SIG-M5 treated with dmso at 0.1 percent for 504 hours (cell line): ENCODE data around the gene TP53BP2.
"Not testable (repeated sequence)": the region's sequence is repeated elsewhere in the genome, so short reads cannot be mapped to it uniquely, and the experiment has no call there.

Source experiments
- DNase-seq: peaks from one replicate; lab custom pipeline; 2025; ENCODE audit not compliant: unreplicated experiment; lab: John Stamatoyannopoulos, UW

TP53BP2 gene

DNA sequence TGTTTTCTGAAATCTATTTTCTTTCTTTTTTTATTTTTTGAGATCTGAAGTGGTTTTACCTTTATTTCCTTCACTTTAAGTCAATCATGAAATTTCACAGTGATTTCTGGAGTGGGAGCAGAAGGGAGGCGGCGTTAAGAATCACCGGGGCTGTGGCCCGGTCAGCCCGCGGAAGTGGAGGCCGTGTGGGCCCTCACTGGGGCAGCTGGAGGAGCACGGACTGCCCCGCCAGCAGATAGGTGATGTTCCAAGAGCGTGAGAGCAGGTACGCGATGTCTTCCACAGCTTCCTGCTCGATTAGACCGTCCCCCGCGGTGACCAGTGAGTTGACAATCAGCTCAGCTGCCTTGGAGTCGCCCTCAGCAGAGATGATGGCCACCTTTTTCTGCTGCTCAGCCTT lies 10.6 kb upstream of the TP53BP2 start:
- no peak for DNase-seq

DNA sequence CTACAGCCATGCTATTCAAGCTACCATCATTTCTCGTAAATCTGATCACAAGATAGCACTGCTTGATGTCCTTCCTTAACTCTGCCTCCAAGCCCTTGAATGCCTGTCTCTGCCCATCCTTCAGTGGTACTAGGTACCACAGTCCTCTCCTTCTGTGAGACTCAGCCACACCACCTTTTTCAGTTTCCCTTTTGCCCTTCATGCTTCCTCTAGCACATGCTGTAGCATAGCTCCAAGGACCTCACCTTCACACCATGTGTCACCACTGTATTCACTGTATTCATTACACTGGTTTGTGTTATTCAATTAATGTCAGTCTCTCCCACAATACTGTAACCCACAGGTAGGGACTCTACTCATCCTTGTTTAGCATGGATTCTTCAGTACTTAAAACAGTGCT lies 8.0 kb upstream of the TP53BP2 start:
- no peak for DNase-seq

DNA sequence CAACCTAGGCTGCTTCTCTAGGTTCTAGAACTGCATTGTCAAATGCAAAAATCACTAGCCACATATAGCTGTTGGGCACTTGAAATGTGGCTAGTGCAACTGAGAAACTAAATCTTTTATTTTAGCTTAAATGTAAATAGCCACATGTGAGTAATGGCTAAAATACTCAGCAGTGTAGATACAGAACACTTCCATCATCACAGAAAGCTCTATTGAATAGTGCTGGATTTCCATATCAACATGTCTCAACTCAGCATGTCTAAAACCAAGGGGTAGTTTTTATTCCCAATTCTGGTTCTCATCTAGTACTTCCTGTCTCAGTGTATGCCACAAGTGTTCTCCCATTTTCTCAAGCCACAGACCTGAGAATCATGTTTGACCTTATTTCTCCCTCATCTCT lies 7.5 kb upstream of the TP53BP2 start:
- no peak for DNase-seq

DNA sequence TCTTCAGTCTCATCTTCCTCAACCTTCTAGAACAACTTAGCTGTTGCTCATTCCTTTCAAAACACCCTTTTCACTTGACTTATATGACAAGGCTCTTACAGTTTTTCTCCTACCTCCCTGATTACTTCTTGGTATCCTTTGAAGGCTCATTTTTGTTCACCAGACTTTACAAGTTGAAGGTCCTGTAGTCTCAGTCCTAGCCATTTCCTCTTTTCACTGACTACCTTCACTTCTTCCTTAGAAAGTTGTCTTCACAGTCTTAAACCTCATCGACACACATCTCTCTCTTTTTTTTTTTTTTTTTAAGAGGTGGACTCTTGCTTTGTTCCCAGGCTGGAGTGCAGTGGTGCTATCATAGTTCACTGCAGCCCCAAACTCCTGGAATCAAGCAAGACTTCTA lies 6.6 kb upstream of the TP53BP2 start:
- DNase-seq: no peak

DNA sequence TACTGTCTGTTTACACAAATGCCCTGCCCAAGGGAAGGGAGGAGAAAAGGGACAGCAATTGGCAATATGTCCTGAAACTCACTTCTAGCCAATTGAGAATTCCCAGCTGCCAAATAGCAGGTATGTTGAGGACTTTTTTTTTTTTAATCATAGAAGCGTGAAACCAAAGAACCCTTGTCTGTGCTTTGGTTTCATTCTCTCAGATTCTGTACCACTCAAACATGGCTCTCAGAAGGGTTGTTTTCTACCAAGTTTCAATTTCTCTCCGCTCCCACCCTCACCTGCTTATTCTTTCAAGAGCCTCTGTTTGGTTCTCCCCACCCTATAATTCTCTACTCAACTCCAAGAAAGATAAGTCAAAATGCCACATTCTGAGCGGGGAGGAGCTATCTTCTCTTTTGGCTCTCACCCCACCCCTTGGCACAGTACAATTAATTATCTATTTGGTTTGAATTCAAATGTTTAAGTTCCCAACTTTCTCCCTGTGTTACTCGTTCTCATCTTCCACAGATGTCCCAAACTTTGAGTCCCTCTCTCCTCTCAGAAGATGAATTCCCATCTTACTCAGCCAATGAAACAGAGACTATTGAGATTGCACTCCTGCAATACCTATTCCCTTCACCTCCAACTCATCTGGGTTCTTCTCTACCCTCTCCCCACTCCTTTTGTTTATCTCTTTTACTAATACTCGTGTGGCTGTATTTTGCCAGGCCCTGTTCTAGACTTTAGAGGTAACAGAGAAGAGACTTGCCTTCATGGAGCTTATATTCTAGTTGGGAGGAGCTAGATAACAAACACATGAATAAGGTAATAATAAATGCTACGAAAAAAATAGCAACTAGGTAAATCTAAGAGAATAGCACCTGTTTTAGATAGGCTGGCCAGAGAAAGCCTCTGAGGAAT lies 3.9 kb upstream of the TP53BP2 start:
- no peak for DNase-seq

DNA sequence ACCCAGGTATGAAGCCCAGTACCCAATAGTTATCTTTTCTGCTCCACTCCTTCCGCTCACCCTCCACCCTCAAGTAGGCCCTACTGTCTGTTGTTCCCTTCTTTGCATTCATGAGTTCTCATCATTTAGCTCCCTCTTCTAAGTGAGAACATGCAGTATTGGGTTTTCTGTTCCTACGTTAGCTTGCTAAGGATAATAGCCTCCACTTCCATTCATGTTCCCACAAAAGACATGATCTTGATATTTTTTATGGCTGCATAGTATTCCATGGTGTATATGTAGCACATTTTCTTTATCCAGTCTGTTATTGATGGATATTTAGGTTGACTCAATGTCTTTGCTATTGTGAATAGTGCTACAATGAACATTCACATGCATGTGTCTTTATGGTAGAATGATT lies 2.8 kb upstream of the TP53BP2 start:
- DNase-seq: no peak

DNA sequence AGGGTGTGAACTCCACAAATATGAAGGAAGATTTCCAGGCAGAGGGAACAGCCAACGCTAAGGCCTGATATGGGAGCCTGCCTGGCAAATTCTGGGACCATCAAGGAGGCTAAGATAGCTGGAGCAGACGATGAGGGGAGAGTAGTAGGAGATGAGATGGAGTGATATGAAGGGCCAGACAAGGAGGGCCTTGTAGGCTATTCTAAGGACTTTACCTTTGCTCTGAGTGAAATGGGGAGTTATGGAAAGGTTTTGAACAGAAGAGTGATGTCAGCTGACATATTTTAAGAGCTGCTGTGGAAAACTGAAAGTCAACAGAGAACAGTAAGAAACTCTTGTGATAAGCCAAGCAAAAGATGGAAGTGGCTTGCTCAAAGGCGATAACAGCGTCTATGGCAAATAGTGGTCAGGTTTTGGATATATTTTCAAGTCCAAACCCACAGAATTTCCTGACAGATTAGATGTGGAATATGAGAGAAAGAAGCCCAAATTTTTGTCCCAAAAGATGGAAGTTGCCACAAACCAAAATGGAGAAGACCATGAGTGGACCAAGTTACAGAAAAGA lies 2.1 kb upstream of the TP53BP2 start:
- DNase-seq: no peak

DNA sequence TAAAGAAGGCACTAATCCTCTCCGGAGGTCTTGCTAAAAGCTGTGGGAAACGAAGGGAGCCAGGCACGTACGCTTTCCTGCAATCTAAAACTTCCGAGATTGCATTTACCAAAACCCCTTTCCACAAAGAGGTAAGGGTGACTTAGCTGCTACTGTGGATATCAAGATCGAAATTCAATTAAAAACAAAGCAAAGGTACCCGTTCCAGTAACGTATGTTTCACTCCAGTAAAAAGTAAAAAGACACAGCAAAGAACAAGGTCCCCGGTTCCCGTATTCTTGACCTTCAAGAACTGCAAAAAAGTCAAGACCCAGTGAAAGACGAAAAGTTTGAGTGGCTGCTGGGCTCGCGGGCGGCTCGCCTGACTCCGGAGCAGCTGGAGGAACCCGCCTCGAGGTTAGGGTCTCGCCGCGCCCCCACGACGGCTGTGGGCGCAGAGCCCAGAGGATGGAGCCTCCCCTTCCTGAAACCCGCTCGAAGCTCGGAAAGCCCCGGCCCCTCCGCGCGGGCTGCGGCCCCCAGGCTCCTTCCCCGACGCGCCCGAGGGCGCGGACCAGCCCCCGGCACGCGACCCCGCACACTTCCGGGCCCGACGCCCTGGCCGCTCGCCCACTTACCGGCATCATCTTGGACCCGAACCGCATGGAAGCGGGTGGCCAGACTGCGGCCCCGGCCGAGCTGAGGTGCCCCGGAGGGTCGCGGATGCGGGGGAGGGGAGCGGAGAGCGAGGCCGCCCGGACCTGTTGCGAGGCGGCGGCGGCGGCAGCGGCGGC lies 524 bp downstream of the TP53BP2 start:
- DNase-seq: peak; percentile 68

DNA sequence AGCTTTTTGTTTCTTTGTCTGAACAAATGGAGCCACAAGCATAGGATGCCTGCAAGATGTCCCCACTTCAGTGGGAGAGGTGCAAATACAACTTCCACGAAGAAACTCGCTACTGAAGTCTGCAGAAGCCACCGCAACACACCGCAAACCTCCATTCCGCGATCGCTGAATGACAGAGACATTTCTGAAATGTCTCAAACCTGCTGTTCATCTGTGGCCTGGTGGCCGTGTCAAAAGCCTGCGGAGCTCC lies 1.0 kb downstream of the TP53BP2 start:
- peak; percentile 54 for DNase-seq

DNA sequence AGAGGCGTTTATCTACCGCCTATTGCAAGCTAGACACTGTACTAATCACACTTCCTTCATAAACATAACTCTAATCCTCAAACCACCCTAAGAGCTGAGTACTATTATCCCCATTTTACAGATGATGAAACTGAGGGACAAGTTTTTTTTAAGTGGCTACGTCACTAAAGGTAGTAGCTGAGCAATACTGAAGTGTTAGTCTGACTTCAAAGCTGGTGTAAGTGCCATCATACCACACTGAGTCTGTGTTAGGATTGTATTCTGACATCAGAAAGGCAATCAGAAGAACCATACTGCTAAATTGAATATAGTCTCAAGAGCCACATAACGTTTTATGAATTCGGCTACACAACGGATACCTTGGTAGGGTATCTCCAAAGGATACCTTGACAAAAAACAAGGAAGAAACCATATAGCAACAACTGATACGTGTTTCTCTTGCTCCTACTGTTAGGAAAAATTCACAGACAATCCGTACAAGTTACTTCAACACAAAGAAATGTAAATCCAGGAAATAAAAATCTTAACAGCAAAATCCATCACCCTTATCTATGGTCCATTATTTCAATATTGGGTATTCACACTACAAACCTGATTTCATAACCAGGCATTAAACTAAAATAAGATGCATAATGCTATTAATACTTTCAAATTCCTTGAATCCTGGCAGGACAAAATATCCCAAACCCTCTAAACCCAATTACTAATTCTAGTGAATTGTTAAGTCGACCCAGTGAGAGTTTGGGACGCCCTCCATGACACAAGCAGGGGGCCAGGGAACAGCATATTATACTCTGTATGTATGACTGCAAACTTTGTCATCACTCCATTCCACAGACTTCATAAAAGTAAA lies 1.6 kb downstream of the TP53BP2 start:
- peak; percentile 38 for DNase-seq

DNA sequence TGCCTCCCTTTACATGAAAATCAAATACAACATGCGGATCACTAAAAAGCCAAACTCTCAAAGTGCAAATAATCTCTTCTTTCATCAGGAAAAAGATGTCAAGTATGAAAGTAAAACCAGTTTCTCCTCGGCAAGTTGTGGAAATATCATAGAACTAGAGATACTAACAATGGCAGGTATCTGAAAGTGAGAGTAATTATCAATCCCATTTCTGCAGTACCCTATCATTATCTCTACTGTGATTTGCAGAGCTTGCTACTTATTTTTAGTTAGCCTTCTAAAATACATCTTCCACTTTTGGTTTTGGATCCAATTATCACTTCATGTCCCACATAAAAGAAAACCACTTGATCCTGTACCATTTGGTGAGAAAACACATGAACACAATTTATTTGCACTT lies 3.0 kb downstream of the TP53BP2 start:
- DNase-seq: no peak

DNA sequence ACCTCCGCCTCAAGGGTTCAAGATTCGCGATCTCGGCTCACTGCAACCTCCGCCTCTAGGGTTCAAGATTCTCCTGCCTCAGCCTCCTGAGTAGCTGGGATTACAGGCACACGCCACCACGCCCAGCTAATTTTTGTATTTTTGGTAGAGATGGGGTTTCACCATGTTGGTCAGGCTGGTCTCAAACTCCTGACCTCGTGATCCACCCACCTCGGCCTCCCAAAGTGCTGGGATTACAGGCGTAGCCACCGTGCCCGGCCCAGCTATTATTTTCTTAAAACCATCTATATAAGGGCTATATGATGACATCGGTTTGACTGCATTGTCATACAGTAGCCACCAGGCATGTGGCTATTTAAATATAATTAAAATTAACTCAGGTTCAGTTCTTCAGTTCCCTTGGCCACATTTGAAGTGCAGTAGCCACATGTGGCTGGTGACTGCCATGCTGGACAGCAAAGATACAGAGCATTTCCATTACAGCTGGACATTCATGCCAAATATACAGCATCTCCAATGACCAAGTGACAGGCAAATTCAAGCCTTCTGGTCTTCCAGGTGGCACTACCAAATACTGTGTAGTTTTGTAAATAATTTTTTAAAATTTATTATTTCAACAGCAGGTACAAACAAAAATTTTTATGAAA lies 3.6 kb downstream of the TP53BP2 start:
- DNase-seq: not testable (repeated sequence)

DNA sequence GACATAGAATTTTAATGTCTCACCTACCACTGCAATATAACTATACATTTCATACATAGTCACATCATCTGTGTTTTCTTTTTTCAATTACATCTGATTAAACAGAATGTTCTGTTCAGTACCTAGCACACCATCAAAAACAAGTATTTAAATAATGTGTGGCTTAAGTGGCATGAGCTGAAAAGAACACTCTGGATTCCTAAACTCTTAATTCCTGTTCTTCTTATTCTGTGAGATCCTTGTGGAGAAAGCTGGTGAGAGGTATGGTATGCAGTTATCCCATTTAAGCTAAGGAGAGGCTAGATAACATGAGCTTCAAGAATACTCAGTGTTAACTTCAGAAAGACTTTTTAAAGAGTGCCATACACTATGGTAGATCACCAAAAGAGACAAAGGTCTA lies 5.5 kb downstream of the TP53BP2 start:
- no peak for DNase-seq

DNA sequence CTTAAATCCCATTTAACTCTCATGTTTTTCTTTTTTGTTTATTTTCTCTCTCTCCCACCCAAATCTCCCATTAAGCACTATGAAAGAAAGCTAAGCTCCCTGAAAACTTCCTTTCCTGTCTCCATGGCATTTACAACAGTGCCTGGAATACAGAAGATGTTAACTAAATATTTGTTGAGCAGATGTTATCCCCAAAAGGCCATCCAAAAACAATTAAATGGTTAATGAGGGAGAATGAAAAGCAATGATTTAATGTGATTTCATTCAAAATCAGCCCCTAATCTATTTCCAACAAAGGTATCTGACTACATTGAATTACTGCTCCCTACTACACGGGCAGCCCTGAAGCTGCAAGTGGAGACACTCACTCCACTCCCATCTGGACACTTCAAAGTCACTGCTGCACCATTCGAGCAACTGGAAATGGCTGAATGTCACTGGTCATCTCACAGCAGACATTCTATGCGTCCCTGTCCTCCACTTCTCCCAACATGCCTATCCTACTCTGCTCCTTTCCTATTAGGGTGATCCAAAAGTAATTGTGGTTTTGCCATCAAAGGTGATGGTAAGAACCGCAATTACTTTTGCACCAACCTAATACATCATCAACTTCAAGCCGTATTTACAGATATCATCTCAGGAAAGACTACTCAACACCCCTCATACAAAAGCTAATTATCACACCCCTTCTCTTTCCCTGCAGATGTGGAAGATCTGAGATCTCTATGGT lies 7.5 kb downstream of the TP53BP2 start:
- no peak for DNase-seq

DNA sequence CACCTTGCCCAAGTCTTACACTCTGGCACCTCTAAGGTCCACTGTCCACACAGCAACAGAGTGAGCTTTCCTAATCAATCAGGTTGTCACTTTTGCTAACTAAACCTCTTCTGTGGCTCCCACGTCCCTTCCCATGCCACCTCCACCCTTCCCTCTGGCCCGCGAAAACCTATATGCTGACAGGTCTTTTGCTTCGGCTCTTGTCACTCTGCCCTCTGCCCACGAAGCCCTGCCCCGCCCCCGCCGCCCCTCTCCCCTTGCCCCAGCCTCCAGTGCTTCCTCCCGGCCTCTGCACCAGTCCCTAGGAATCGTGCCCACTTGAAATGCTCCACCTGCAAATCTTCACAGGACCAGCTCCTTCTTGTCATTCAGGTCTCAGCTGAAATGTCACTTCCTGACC lies 8.1 kb downstream of the TP53BP2 start:
- no peak for DNase-seq

DNA sequence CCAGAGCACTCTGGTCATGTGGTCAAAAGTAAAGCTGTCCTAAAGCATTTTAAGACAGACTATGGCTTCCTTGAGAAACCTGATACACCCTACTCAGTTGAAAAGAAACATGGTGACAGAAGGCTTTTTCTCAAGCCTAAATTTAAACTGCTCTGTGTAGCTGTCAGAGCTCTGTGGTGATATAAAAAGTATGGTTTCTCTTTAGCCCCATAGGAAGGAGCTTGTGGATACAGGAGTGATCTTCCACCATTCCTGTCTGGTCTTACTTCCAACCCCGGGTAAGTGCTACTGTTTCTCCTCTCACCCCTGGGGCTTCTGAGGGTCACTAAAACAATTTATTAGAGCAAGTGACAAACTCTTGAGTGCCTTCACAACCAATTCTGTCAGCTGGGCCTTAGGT lies 8.5 kb downstream of the TP53BP2 start:
- DNase-seq: no peak

DNA sequence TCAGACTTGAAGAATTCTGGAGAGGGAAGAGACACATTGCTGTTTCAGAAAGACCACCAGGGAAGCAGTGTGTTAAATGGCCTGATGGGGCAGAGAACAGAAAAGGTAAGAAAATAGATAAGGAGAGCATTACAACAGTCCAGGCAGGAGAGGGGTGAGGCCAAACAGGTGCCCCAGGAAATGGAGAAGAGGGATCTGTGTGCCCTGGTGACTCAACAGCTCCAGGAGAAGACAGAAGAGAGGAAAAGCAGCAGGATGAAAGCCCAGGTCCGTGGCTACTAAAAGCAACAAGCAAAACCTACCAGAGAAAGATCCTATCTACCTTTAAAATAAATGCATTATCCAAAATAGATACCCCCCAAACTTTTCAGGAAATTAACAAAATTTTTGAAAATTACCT lies 9.2 kb downstream of the TP53BP2 start:
- DNase-seq: no peak

DNA sequence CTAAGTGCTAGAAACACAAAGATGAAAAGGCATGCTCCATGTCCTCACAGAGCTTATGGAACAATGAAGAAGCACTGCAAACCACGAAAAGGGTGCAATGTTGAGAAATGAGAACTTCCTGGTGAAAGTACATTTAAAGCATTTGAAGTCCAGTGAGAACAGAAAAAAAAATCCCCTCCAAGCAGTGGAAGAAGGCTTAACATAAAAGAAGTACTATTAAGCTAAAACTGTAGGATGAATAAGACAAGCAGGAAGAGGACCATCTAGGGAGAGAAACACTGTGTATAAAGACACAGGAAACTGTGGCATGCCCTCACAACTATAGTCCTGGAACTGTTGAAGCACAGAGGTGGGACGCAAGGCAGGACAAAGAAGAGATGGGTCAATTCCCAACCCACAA lies 10.0 kb downstream of the TP53BP2 start:
- peak; percentile 87 for DNase-seq

DNA sequence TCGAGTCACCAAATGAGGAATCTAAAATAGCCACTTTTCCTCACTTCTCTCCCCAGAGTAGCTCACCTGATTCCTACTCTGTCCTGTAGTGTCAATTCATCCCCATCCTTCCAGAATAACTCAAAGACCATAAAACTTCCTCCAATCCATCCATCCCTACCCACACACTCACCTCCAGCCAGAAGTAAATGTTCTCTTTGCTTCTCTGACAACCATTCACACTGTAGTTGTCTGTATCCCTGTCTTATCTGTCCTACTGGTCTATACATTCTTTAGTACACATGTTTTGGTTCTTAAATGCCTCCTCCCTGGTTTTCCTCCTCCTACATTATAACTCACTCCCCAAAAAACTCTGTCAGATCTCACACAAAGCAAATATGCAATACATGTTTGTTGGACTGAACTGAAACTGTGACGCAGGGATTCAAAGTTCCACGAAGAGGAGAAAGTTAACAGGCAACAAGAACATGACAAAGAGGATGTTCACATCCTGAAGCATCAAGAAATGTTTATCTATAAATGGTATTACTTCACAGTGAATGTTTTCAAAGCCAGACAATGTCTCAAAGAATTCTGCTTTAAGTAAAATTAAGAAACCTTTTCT lies 11.0 kb downstream of the TP53BP2 start:
- DNase-seq: peak; percentile 70

DNA sequence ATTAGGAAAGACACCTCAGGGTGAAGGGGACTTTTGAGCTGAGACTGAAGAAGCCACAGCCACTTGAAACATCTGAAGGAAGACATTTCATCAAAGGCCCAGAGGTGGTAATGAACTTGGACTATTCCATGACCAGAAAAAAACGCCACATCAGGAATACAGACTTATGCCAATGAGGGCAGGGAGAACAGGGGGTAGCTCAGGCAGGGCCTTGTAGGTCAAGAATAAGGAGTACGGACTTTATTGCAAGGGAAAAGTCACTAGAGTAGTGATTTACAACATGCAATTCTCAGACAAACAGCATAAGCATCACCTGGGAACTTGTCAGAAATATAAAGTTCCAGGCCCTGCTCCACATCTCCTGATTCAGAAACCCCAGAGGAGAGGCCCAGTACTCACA lies 11.8 kb downstream of the TP53BP2 start:
- no peak for DNase-seq
